Psoas muscle (tissue), 8 donors: ENCODE results near the gene FOCAD. TPM values are rescaled to one million over a fixed set of nuclear protein-coding genes. Genes with fewer than 3 reads are reported as not detected.

ENCODE experiments used
- ATAC-seq, 4 donors: fragments of 200-7000 bp; cut with Tn5 transposase; one replicate each; pipeline ENCODE4 v1.9.1; 2020; ENCODE audit warnings: moderate library complexity in 3 of 4, mild to moderate bottlenecking in 2 of 4
- DNase-seq, 2 donors: peaks; one replicate each; pipeline ENCODE4 v3.0.0-alpha.2; 2020
- H3K27ac ChIP-seq: fragments of 200-600 bp; one replicate; pipeline ENCODE4 v1.8.0; 2022
- H3K27me3 ChIP-seq, 3 donors: fragments of 200-600 bp in 1 of 3; one replicate each; pipeline versions ENCODE4 v1.6.1 to v1.8.0; 2013 to 2022; ENCODE audit warnings: low read length in 2 of 3, mild to moderate bottlenecking in 2 of 3, moderate library complexity in 1 of 3; ENCODE audit not compliant: insufficient read depth in 3 of 3
- H3K36me3 ChIP-seq, 2 donors: fragments of 200-600 bp in 1 of 2; one replicate each; pipeline versions ENCODE4 v1.6.1 to v1.8.0; 2013 to 2022; ENCODE audit warnings: low read depth in 1 of 2, mild to moderate bottlenecking in 1 of 2, moderate library complexity in 1 of 2; ENCODE audit not compliant: insufficient read depth in 1 of 2
- H3K4me1 ChIP-seq: fragments of 200-600 bp; one replicate; pipeline ENCODE4 v1.8.0; 2022
- H3K4me3 ChIP-seq: fragments of 200-600 bp; one replicate; pipeline ENCODE4 v1.8.0; 2022; ENCODE audit warnings: mild to moderate bottlenecking
- H3K9me3 ChIP-seq: fragments of 200-600 bp; one replicate; pipeline ENCODE4 v1.8.0; 2022
- CTCF ChIP-seq: fragments of 200-600 bp; IDR thresholded peaks from one replicate; pipeline ENCODE4 v1.8.0; 2022; ENCODE audit warnings: antibody characterized with exemption
- WGBS, 3 donors: extraction: QIAGEN DNeasy Blood & Tissue Kit; methylation state at CpG; one replicate each; pipeline versions ENCODE4 v1.1.6 to v1.1.7; 2013; 5-methylcytosine and 5-hydroxymethylcytosine counted together
- intact Hi-C, 2 donors: fragments of 100-400 bp; cut with DNase I; formaldehyde crosslinking; loops; one replicate each; pipeline versions ENCODE4 v1.11.0 to v1.14.2; 2022
- polyA plus RNA-seq, 3 donors: library from polyadenylated mRNA; stranded (reverse); fragments of 200-250 nt; gene quantifications; one replicate each; pipeline ENCODE4 v1.2.3, GENCODE V29; 2013
- total RNA-seq, 4 donors: library from RNA; stranded (reverse); fragmentation: NEBNext Ultra II Directional in 2 of 4; extraction: Animal tissue kit (Norgen Biotek cat#: 25700) in 2 of 4; gene quantifications; one replicate each; pipeline versions ENCODE4 v1.2.1 to v1.2.4, GENCODE V29; 2021 to 2023
- donor health status: healthy with polysubstance abuse.
- donor health status: DM: no; HTN: no; CAD: no; lungs with moderate emphysema.
- donor health status: Bipolar disorder and iron deficiency.
- donor health status: healthy.
- donor health status: DM: yes; HTN: yes; CAD: no.
- donor health status: DM: no; HTN: no; CAD: no.
- donor health status: DM: no; HTN: no; CAD: no.
- donor health status: DM: yes; HTN: yes; CAD: no.

The FOCAD gene
- total and polyA plus RNA-seq, 7 donors = 5.8 to 24.8 (median 12.1) TPM

DNA sequence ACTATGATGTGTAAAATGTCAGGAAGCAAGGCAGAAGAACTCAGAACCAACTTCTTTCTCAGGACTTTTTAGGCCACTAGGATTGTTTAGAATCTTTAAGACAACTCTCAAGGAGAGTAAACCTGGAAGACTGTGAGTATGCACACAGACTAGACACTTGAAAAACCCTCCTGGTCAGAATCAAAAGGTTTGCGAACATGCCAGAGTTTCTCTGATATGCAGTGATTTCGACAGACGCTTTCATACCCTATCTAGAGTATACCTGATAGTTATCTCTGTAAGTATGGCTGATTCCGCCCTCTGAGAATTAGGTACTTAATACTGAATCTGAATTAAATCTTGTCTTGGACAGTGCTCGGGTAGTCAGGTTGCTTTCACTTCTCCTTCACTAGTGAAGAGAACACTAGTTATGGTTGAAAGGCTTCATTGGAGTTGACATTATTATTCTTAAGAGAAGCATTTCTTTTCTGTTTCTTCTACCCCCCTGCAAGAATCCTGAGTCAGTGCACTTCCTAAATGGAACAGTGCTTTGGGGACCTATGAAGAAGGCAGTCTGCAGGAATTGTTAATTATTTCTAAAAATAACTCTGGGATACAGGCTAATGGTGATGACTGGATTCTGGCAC is 189.3 kb downstream of the FOCAD start:
- peaks cover 0 to 13% of the 10 kb centered on the region in 2 donors for H3K36me3 ChIP-seq
- DNase-seq (no peak), ATAC-seq (no peak)
- H3K27ac ChIP-seq = no peak overlapping the region
- H3K4me1 ChIP-seq = no peaks in the 10 kb centered on the region
- H3K9me3 ChIP-seq = no peaks in the 10 kb centered on the region
- no peaks in the 10 kb centered on the region for H3K27me3 ChIP-seq
- H3K4me3 ChIP-seq = no peak overlapping the region
- WGBS, 3 donors = 95 to 96% (median 96%) methylated on average over 5 of the region's 5 CpGs
- TF ChIP-seq CTCF = no peak
- intact Hi-C loops = no loop called here

DNA sequence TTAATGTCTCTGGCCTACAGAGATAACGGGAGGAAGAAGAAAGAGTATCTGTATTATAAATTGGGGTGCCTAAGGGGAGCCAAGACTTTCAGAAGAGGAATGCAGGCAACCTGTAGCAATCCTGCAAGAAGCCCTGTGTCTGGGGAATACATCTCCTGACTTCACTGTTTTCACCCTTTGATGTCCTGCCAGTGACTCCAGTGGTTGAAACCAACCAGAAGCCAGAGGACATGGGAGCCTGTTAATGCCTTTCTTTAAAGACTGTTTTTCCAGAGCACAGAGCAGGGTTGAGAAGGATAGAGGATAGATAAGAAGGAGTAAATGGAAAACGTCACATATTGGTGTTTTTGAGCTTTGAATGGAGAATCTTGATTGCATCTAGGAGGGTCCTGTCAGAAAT is 196.2 kb downstream of the FOCAD start:
- WGBS, 3 donors = 84 to 95% (median 91%) methylated on average over 2 of the region's 2 CpGs
- H3K4me3 ChIP-seq = no peak overlapping the region
- H3K4me1 ChIP-seq = no peaks in the 10 kb centered on the region
- no peaks in the 10 kb centered on the region for H3K9me3 ChIP-seq
- DNase-seq (no peak), ATAC-seq (no peak)
- no peaks in the 10 kb centered on the region for H3K27me3 ChIP-seq
- no peak overlapping the region for H3K27ac ChIP-seq
- TF ChIP-seq CTCF = no peak
- H3K36me3 ChIP-seq = peaks cover 11 to 38% of the 10 kb centered on the region in 2 donors
- intact Hi-C loops = no loop called here

DNA sequence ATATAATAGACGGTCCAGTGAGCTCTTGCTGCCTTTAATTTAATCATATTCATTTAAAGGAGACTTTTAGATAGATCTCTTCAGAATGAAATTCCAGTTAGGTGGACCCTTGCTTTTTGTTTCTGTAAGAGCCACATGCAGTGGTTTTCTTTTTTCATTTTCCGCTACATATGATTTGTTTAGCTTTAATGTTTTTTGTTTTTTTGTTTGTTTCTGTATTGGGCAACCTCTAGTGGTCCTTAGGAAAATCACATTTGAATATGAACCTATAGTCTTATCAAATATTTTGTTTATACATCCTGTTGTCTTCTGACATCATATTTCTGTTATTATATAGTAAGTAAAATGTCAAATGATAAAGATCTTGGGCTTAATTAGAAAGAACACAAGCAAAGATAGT is 196.6 kb downstream of the FOCAD start:
- 96 to 100% (median 99%) methylated on average over 2 of the region's 2 CpGs for WGBS, 3 donors
- Histone ChIP-seq H3K9me3 (no peaks in the 10 kb centered on the region), H3K27me3 (no peaks in the 10 kb centered on the region)

GRCh38 chr9:20884985-20885593 is 201.0 kb downstream of the FOCAD start:
- no peak for ATAC-seq
- WGBS, 3 donors = 77 to 79% (median 78%) methylated on average over 5 of the region's 5 CpGs
- H3K4me1 ChIP-seq = no peaks in the 10 kb centered on the region
- H3K27me3 ChIP-seq = no peaks in the 10 kb centered on the region
- intact Hi-C loops = no loop called here
- H3K27ac ChIP-seq = no peak overlapping the region
- TF ChIP-seq CTCF = peak; percentile 51
- peaks cover 11 to 30% of the 10 kb centered on the region in 2 donors for H3K36me3 ChIP-seq
- no peak overlapping the region for H3K4me3 ChIP-seq
- H3K9me3 ChIP-seq = no peaks in the 10 kb centered on the region
- peak; percentile 19 to 64 for DNase-seq

More for the DNA sequence above, 196.6 kb downstream of the FOCAD start:
- ATAC-seq = no peak
- Histone ChIP-seq H3K36me3 (peaks cover 11 to 38% of the 10 kb centered on the region in 2 donors), H3K4me1 (no peaks in the 10 kb centered on the region), H3K27ac (no peak overlapping the region), H3K4me3 (no peak overlapping the region)
- intact Hi-C loops = no loop called here
- no peak for DNase-seq
- no peak for TF ChIP-seq CTCF
